Daoy (cell line): Measurements from ENCODE around the gene CD81. TPM values are rescaled to one million over a fixed set of nuclear protein-coding genes. Genes with fewer than 3 reads are reported as not detected.

ENCODE experiments used
- DNase-seq: peaks from one replicate; pipeline ENCODE4 v3.0.0-alpha.2; 2015; ENCODE audit warnings: low read depth
- total RNA-seq: library from RNA; depleted of rRNA; stranded (reverse); fragments of >200 nt; shearing (Covaris generic); gene quantifications from 2 replicates; pipeline ENCODE4 v1.2.3, GENCODE V29; 2014

CD81 gene
- total RNA-seq, 1 experiment from 2014 or later, result 67.5 TPM

- no peak for DNase-seq
These were observed 13.1 kb downstream of the CD81 start for GRCh38 chr11:2390091-2390724.

GRCh38 chr11:2390725-2391151 lies 13.6 kb downstream of the CD81 start:
- DNase-seq, result peak; percentile 69

GRCh38 chr11:2391181-2391975 lies 14.3 kb downstream of the CD81 start:
- DNase-seq, result no peak

GRCh38 chr11:2392241-2392959 lies 15.3 kb downstream of the CD81 start:
- no peak for DNase-seq

GRCh38 chr11:2393111-2393868 lies 16.2 kb downstream of the CD81 start:
- no peak for DNase-seq

- no peak for DNase-seq
These were observed 17.1 kb downstream of the CD81 start for GRCh38 chr11:2393941-2394817.

GRCh38 chr11:2394818-2395105 lies 17.7 kb downstream of the CD81 start:
- DNase-seq, result no peak

GRCh38 chr11:2395211-2395730 lies 18.2 kb downstream of the CD81 start:
- DNase-seq, result no peak

- DNase-seq, result no peak
These were observed 18.7 kb downstream of the CD81 start for GRCh38 chr11:2395856-2396255.

- no peak for DNase-seq
These were observed 19.4 kb downstream of the CD81 start for GRCh38 chr11:2396471-2396870.

- DNase-seq, result no peak
These were observed 19.9 kb downstream of the CD81 start for GRCh38 chr11:2397005-2397404.

GRCh38 chr11:2398664-2399355 lies 21.7 kb downstream of the CD81 start:
- DNase-seq, result no peak

GRCh38 chr11:2399488-2400068 lies 22.5 kb downstream of the CD81 start:
- peak; percentile 35 for DNase-seq

GRCh38 chr11:2400069-2400761 lies 23.1 kb downstream of the CD81 start, which contains the start of gene TSSC4:
TSSC4 (plus strand) TSS chr11:2400750; CDS start chr11:2402634, 1,884 bp downstream.
- peak; percentile 100 for DNase-seq

GRCh38 chr11:2400762-2401435 lies 23.8 kb downstream of the CD81 start:
- no peak for DNase-seq

- no peak for DNase-seq
These were observed 24.4 kb downstream of the CD81 start for GRCh38 chr11:2401436-2401984.

GRCh38 chr11:2402106-2402505 lies 25.0 kb downstream of the CD81 start:
- no peak for DNase-seq
